HUES48 (cell line): ENCODE measurements around the gene PIK3R4.

ENCODE experiments used
- H3K27ac ChIP-seq: one replicate; pipeline ENCODE4 v1.7.0; 2013; ENCODE audit warnings: low read depth, low read length, inconsistent platforms
- H3K27me3 ChIP-seq: 2 replicates; pipeline ENCODE4 v1.6.1; 2013; ENCODE audit warnings: mild to moderate bottlenecking, low read length; ENCODE audit not compliant: control insufficient read depth, insufficient read depth
- H3K36me3 ChIP-seq: 2 replicates; pipeline ENCODE4 v1.6.1; 2013; ENCODE audit warnings: low read length; ENCODE audit not compliant: control insufficient read depth, insufficient read depth
- H3K4me1 ChIP-seq: 2 replicates; pipeline ENCODE4 v1.6.1; 2013; ENCODE audit warnings: mild to moderate bottlenecking, low read length; ENCODE audit not compliant: control insufficient read depth, insufficient read depth
- H3K4me3 ChIP-seq: 2 replicates; pipeline ENCODE4 v1.5.1; 2013; ENCODE audit warnings: mild to moderate bottlenecking, low read depth, low read length
- H3K9ac ChIP-seq: 2 replicates; pipeline ENCODE4 v1.6.1; 2013; ENCODE audit warnings: mild to moderate bottlenecking, low read depth, low read length, moderate library complexity
- H3K9me3 ChIP-seq: 2 replicates; pipeline ENCODE4 v1.6.1; 2013; ENCODE audit warnings: low read length; ENCODE audit not compliant: control insufficient read depth, insufficient read depth

Gene PIK3R4

DNA sequence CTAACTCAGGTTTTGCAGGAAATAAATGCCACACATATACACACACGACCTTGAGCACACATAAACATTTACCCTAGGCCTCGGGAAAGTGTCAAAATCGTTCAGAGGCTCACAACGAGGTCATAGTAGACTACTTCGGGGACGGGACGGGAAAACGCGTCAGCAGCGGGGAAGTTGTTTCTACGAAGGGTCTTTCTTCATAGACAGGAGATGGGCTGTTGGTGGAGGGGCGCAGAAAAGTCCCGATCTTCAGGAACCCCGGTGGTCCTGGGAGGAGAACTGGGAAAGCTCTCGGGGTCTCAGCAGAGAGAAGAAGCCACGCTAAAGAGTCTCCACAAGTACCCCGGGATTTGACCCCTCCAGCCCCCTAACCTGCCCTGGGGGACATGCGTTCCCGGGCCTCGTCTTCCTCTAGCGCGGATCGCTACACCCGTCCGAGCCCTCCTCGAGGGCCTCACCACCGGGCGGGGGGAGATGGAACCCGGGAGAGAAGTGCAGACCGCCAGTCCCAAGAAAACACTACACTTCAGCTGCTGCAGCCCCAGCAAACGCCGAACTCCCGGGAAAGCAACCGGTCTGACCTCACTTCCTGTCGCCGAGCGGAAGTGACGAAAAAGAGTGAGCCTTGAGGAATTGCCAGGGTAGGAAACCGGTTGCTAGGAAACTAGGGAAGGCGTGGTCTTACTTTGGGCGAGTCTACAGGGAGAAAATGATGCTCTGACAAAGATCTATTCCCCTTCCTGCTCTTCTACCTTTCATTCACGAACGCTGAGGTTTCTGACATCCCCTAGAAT, at the start of gene PIK3R4:
Gene PIK3R4 (minus strand): TSS at position 584 of the 794 bp plus-strand sequence. CDS start 1,611 bp downstream, outside the sequence.
- H3K9ac ChIP-seq: peak within 1 kb of the TSS; percentile 89
- H3K9me3 ChIP-seq: no peaks in the 10 kb centered on the region
- no peaks in the 10 kb centered on the region for H3K27me3 ChIP-seq
- H3K27ac ChIP-seq: peak within 1 kb of the TSS; percentile 92
- H3K36me3 ChIP-seq: peaks cover 25% of the 10 kb centered on the region
- no peaks in the 10 kb centered on the region; the same call in 1 of the 2 replicates for H3K4me1 ChIP-seq
- peak within 1 kb of the TSS; percentile 95 for H3K4me3 ChIP-seq

DNA sequence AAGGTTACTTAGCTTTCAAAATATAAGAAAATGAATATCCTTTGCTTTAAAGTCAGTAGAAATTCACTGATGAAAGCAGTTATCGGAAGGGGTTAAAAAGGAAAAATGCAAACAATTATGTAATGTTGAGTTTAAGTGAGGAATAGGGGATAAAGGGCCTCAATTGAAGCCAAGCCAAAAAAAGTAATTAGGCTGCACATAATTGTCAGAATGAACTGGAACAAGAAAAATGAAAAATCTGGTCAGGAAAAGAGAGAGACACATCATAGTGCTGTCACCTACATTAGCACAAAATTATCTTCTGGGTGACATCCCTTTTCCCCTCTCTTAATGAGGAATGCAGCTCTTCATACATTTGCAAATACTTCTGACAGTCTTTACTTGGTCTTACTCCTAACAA, 48.8 kb upstream of the PIK3R4 start:
- H3K36me3 ChIP-seq: no peaks in the 10 kb centered on the region
- no peak overlapping the region for H3K27ac ChIP-seq
- peaks cover 20% of the 10 kb centered on the region for H3K4me1 ChIP-seq
- H3K9ac ChIP-seq: no peak overlapping the region
- H3K4me3 ChIP-seq: no peak overlapping the region; the same call in 1 of the 2 replicates
- H3K27me3 ChIP-seq: no peaks in the 10 kb centered on the region
- H3K9me3 ChIP-seq: no peaks in the 10 kb centered on the region

- Histone ChIP-seq H3K4me3 (no peak overlapping the region), H3K9ac (no peak overlapping the region), H3K27me3 (no peaks in the 10 kb centered on the region), H3K9me3 (no peaks in the 10 kb centered on the region), H3K27ac (no peak overlapping the region), H3K36me3 (no peaks in the 10 kb centered on the region), H3K4me1 (peaks cover 20% of the 10 kb centered on the region)
These were observed 45.6 kb upstream of the PIK3R4 start for GRCh38 chr3:130792246-130792645.

DNA sequence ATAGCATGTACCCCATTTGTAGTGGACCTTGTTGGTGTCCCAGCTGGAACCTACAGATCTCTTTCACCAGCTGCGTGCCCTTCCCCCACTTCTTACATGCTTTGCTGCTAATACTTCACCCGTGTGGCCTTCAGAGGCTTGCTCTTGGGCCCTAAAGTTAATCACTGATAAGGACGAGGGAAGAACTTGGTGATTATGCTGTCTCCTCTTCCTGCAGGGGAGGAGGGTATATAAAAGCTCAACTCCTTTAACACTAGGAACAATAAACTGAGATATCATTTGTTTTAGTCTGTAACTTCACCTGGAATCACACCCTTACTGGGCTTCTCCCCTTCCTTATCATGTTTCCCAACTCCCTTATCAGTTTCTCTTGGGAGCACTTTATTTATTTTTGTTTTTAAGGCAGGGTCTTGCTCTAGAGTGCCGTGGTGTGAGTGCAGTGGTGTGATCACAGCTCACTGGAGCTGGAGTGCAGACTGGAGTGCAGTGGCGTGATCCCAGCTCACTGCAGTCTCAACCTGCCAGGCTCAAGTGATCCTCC, 43.2 kb upstream of the PIK3R4 start:
- H3K27ac ChIP-seq: no peak overlapping the region
- no peak overlapping the region for H3K9ac ChIP-seq
- H3K4me3 ChIP-seq: no peak overlapping the region
- H3K27me3 ChIP-seq: no peaks in the 10 kb centered on the region
- no peaks in the 10 kb centered on the region for H3K9me3 ChIP-seq
- H3K36me3 ChIP-seq: no peaks in the 10 kb centered on the region
- 0 out of 2 replicates have a peak, but pooled peaks cover 5% of the 10 kb centered on the region for H3K4me1 ChIP-seq

DNA sequence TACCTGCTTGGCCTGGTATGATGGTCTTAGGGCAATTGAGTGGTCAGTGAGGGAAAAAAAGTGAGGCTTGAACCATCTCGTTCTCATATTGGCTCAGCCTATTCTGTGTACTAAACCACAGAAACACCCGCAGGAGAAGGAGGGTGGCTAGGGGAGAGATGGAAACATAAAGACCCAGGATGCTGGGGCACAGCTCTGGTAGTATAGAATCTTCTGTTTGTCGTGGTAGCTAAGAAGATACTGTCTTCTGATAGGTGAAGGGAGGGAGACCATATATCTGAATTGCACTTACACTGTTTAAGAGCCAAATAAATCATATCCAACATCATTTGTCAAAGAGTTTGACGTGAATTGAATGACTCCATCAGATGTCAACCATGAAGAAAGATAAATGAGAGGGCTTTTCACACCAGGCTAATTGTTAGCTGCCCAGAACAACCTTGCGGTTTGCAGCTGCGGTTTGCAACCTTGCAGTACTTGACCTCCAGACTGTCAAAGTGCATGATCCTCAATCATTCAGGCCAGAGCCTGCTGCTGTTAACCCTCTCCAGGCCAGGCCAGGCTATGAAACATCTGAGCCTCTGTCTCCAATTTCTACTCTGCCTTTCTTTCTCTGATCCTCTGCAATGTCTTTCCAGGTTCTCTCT, 40.9 kb upstream of the PIK3R4 start:
- Histone ChIP-seq H3K4me3 (no peak overlapping the region), H3K9ac (no peak overlapping the region), H3K27ac (no peak overlapping the region), H3K4me1 (no peaks in the 10 kb centered on the region), H3K36me3 (no peaks in the 10 kb centered on the region), H3K9me3 (no peaks in the 10 kb centered on the region), H3K27me3 (no peaks in the 10 kb centered on the region)

DNA sequence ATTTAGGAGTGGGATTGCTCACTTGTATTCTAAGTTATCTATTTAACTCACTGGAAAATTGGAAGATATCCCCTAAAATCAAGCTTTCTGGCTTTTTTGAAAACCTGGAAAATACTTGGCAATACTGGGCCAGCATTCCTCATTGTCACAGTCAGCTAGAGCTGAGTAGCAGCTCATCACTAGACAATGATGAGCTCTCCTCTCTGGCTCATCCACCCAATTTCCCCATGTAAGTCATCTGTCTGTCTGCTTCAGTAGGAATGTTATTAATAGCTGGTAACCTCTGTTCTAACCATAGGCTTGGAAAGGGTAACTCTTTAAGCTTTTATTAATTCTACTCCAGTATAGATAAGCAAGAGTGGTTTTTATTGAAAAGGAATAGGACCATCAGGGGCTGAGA, 39.7 kb upstream of the PIK3R4 start:
- no peaks in the 10 kb centered on the region for H3K27me3 ChIP-seq
- H3K9me3 ChIP-seq: no peaks in the 10 kb centered on the region

DNA sequence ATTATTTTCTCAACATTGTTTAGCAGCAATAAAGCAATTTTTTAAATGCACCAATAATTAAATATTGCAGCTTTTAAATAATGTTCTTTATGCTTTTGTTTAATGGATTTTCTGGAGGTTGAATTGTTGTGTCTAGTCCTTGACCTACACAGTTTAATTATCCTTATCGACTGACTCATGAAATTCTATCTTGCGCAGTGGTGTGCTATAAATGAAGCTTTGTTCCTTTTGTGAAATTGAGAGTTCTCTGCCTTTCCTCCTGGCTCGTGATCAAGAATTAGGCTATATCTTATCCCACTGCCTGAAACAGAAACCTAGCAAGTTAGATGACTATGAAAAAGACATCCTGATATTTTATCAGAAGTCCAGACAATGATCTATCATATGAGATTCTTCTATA, 37.0 kb upstream of the PIK3R4 start:
- no peak overlapping the region for H3K4me3 ChIP-seq
- H3K27ac ChIP-seq: no peak overlapping the region
- H3K9me3 ChIP-seq: no peaks in the 10 kb centered on the region
- H3K9ac ChIP-seq: no peak overlapping the region
- H3K4me1 ChIP-seq: peaks cover 4% of the 10 kb centered on the region; the same call in 1 of the 2 replicates
- no peaks in the 10 kb centered on the region for H3K27me3 ChIP-seq
- no peaks in the 10 kb centered on the region for H3K36me3 ChIP-seq

More for the DNA sequence above, 39.7 kb upstream of the PIK3R4 start:
- H3K9ac ChIP-seq: no peak overlapping the region
- H3K4me1 ChIP-seq: no peaks in the 10 kb centered on the region
- no peaks in the 10 kb centered on the region for H3K36me3 ChIP-seq
- H3K4me3 ChIP-seq: no peak overlapping the region
- H3K27ac ChIP-seq: no peak overlapping the region

- Histone ChIP-seq H3K9me3 (no peaks in the 10 kb centered on the region), H3K4me1 (peaks cover 4% of the 10 kb centered on the region; the same call in 1 of the 2 replicates), H3K27me3 (no peaks in the 10 kb centered on the region), H3K36me3 (no peaks in the 10 kb centered on the region), H3K9ac (no peak overlapping the region), H3K27ac (no peak overlapping the region), H3K4me3 (no peak overlapping the region)
These were observed 32.9 kb upstream of the PIK3R4 start for GRCh38 chr3:130779486-130779885.

GRCh38 chr3:130779031-130779430, 32.4 kb upstream of the PIK3R4 start:
- H3K4me3 ChIP-seq: no peak overlapping the region
- H3K27ac ChIP-seq: no peak overlapping the region
- H3K4me1 ChIP-seq: peaks cover 4% of the 10 kb centered on the region; the same call in 1 of the 2 replicates
- no peak overlapping the region for H3K9ac ChIP-seq
- no peaks in the 10 kb centered on the region for H3K27me3 ChIP-seq
- H3K9me3 ChIP-seq: no peaks in the 10 kb centered on the region
- no peaks in the 10 kb centered on the region for H3K36me3 ChIP-seq

- Histone ChIP-seq H3K4me3 (no peak overlapping the region), H3K4me1 (no peaks in the 10 kb centered on the region)
These were observed 26.7 kb upstream of the PIK3R4 start for GRCh38 chr3:130773366-130773765.

GRCh38 chr3:130772129-130772528, 25.5 kb upstream of the PIK3R4 start:
- no peak overlapping the region for H3K27ac ChIP-seq
- no peak overlapping the region for H3K4me3 ChIP-seq
- H3K27me3 ChIP-seq: no peaks in the 10 kb centered on the region
- no peak overlapping the region for H3K9ac ChIP-seq
- no peaks in the 10 kb centered on the region for H3K4me1 ChIP-seq
- H3K9me3 ChIP-seq: no peaks in the 10 kb centered on the region
- H3K36me3 ChIP-seq: no peaks in the 10 kb centered on the region

More at GRCh38 chr3:130773366-130773765, 26.7 kb upstream of the PIK3R4 start:
- Histone ChIP-seq H3K9ac (no peak overlapping the region), H3K27me3 (no peaks in the 10 kb centered on the region), H3K36me3 (no peaks in the 10 kb centered on the region), H3K27ac (no peak overlapping the region), H3K9me3 (no peaks in the 10 kb centered on the region)
